DLD1 (cell line): Measurements from ENCODE around the gene TBC1D2B.

Source experiments
- in situ Hi-C: cut with HindIII; loops from 2 replicates; pipeline ENCODE4 v1.10.0; 2017; ENCODE audit warnings: low sequenced_read_pairs

Gene TBC1D2B

GRCh38 chr15:78098131-78098755, 20.7 kb upstream of the TBC1D2B start:
- in situ Hi-C loops, result no loop called here

- in situ Hi-C loops, result no loop called here
Observed at GRCh38 chr15:78097667-78098066, 20.2 kb upstream of the TBC1D2B start.

GRCh38 chr15:78093242-78094020, 15.9 kb upstream of the TBC1D2B start:
- in situ Hi-C loops, result no loop called here

GRCh38 chr15:78092261-78093041, 14.9 kb upstream of the TBC1D2B start, which contains the start of gene SH2D7:
SH2D7 (plus strand) TSS chr15:78092561; CDS start chr15:78092585, 24 bp downstream.
- in situ Hi-C loops, result no loop called here

GRCh38 chr15:78090422-78091063, 13.0 kb upstream of the TBC1D2B start:
- in situ Hi-C loops, result no loop called here

GRCh38 chr15:78088773-78089080, 11.2 kb upstream of the TBC1D2B start:
- in situ Hi-C loops, result no loop called here

- in situ Hi-C loops, result no loop called here
Observed at GRCh38 chr15:78087951-78088772, 10.7 kb upstream of the TBC1D2B start.

- in situ Hi-C loops, result no loop called here
Observed at GRCh38 chr15:78085928-78086327, 8.4 kb upstream of the TBC1D2B start.

- in situ Hi-C loops, result no loop called here
Observed at GRCh38 chr15:78084449-78084750, 6.9 kb upstream of the TBC1D2B start.

GRCh38 chr15:78083687-78084448, 6.4 kb upstream of the TBC1D2B start:
- in situ Hi-C loops, result no loop called here

GRCh38 chr15:78083186-78083585, 5.7 kb upstream of the TBC1D2B start:
- in situ Hi-C loops, result no loop called here

GRCh38 chr15:78082743-78083110, 5.2 kb upstream of the TBC1D2B start:
- in situ Hi-C loops, result no loop called here

GRCh38 chr15:78082106-78082742, 4.7 kb upstream of the TBC1D2B start:
- in situ Hi-C loops, result no loop called here

GRCh38 chr15:78080088-78080460, 2.6 kb upstream of the TBC1D2B start:
- in situ Hi-C loops, result no loop called here

- in situ Hi-C loops, result no loop called here
Observed at GRCh38 chr15:78079298-78080087, 2.0 kb upstream of the TBC1D2B start.

GRCh38 chr15:78077871-78078210, 330 bp upstream of the TBC1D2B start:
- in situ Hi-C loops, result no loop called here

- in situ Hi-C loops, result no loop called here
Observed at GRCh38 chr15:78076231-78077052, 1.1 kb downstream of the TBC1D2B start.
